HEK293T (cell line): ENCODE results near the gene CHCHD10.

Experiments
- CTCF ChIA-PET: fragments of 350-600 bp; formaldehyde crosslinking; extraction: SDS; loops from one replicate; lab custom pipeline; 2021; ENCODE audit warnings: antibody characterized with exemption, inconsistent platforms; lab: Yijun Ruan, JAX
- POLR2A ChIA-PET: fragments of 350-600 bp; formaldehyde crosslinking; extraction: SDS; loops from one replicate; lab custom pipeline; 2020; ENCODE audit warnings: antibody characterized with exemption, inconsistent platforms; lab: Yijun Ruan, JAX
- DNase-seq: peaks from one replicate; pipeline ENCODE4 v3.0.0; 2012; ENCODE audit warnings: mixed read lengths; ENCODE audit errors: extremely low spot score
- ARNT ChIP-seq: fragments of 450-650 bp; IDR thresholded peaks from 2 replicates; pipeline ENCODE4 v1.6.1; 2017; ENCODE audit warnings: mild to moderate bottlenecking
- BHLHE40 ChIP-seq: fragments of 450-650 bp; IDR thresholded peaks from 2 replicates; pipeline ENCODE4 v1.6.1; 2016; ENCODE audit warnings: mild to moderate bottlenecking, moderate library complexity, borderline replicate concordance
- CTBP1 ChIP-seq: fragments of 450-650 bp; IDR thresholded peaks from 2 replicates; pipeline ENCODE4 v1.6.1; 2016; ENCODE audit warnings: borderline replicate concordance
- ELF4 ChIP-seq: fragments of 450-650 bp; IDR thresholded peaks from 2 replicates; pipeline ENCODE4 v1.6.1; 2017; ENCODE audit warnings: antibody characterized with exemption
- FOXA1 ChIP-seq: fragments of 450-650 bp; IDR thresholded peaks from 2 replicates; pipeline ENCODE4 v1.6.1; 2016; ENCODE audit warnings: mild to moderate bottlenecking
- FOXK2 ChIP-seq: fragments of 450-650 bp; IDR thresholded peaks from 2 replicates; pipeline ENCODE4 v1.6.1; 2016; ENCODE audit warnings: mild to moderate bottlenecking
- FOXM1 ChIP-seq: fragments of 450-650 bp; IDR thresholded peaks from 2 replicates; pipeline ENCODE4 v1.6.1; 2017; ENCODE audit warnings: mild to moderate bottlenecking, borderline replicate concordance
- HDGF ChIP-seq: fragments of 450-650 bp; IDR thresholded peaks from 2 replicates; pipeline ENCODE4 v1.6.1; 2017; ENCODE audit warnings: antibody characterized with exemption, borderline replicate concordance
- L3MBTL2 ChIP-seq: fragments of 450-650 bp; conservative IDR thresholded peaks from 2 replicates; pipeline ENCODE4 v1.6.1; 2016; ENCODE audit warnings: mild to moderate bottlenecking
- LEF1 ChIP-seq: fragments of 450-650 bp; IDR thresholded peaks from 2 replicates; pipeline ENCODE4 v1.6.1; 2017; ENCODE audit warnings: mild to moderate bottlenecking, borderline replicate concordance
- NFRKB ChIP-seq: fragments of 450-650 bp; IDR thresholded peaks from 2 replicates; pipeline ENCODE4 v1.6.1; 2016; ENCODE audit warnings: mild to moderate bottlenecking, moderate library complexity
- PKNOX1 ChIP-seq: fragments of 450-650 bp; IDR thresholded peaks from 2 replicates; pipeline ENCODE4 v1.6.1; 2016
- SP1 ChIP-seq: fragments of 450-650 bp; IDR thresholded peaks from 2 replicates; pipeline ENCODE4 v1.6.1; 2017
- SUZ12 ChIP-seq: fragments of 450-650 bp; IDR thresholded peaks from 2 replicates; pipeline ENCODE4 v1.6.1; 2016; ENCODE audit warnings: mild to moderate bottlenecking
- TARDBP ChIP-seq: fragments of 450-650 bp; IDR thresholded peaks from 2 replicates; pipeline ENCODE4 v1.6.1; 2016
- ZNF384 ChIP-seq: fragments of 450-650 bp; IDR thresholded peaks from 2 replicates; pipeline ENCODE4 v1.6.1; 2016

Gene CHCHD10

DNA sequence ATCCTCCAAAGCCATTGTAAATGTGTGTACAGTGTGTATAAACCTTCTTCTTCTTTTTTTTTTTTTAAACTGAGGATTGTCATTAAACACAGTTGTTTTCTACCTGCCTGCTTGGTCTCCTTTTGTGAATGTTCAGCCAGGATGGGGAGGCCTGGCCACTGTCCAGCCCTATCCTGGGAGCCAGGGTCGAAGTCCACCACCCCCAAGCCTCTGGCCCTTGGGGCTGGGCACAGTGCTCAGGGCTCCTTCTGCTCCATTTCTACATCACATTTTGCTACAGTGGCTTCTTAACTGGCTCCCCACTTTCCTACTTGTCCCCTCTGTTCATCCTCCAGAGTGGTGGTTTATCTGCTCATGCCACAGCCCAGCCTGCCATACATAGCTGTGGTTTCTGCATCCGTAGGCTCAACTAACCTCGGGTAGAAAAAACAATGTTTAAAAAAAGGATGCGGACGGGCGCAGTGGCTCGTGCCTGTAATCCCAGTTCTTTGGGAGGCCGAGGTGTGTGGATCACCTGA lies 16.5 kb upstream of the CHCHD10 start:
- ChIA-PET CTCF (interaction anchor here (0.9 to 1.3 kb wide), 2 partner anchors 10 to 65 kb away, joined by 3 to 4 read pairs; no protein-coding TSS in a partner anchor), POLR2A (interaction anchor here (1.0 to 4.2 kb wide), 2 partner anchors 9 to 17 kb away, joined by 3 to 23 read pairs; no protein-coding TSS in a partner anchor)
- TF ChIP-seq L3MBTL2, result no peak
- no peak for TF ChIP-seq LEF1
- TF ChIP-seq FOXK2, result no peak
- TF ChIP-seq PKNOX1, result no peak
- TF ChIP-seq FOXM1, result no peak
- no peak for TF ChIP-seq NFRKB
- no peak for TF ChIP-seq ELF4
- no peak for TF ChIP-seq HDGF
- no peak for TF ChIP-seq ARNT
- no peak for TF ChIP-seq CTBP1
- no peak for TF ChIP-seq SP1
- no peak for TF ChIP-seq FOXA1
- TF ChIP-seq SUZ12, result no peak
- no peak for TF ChIP-seq TARDBP
- no peak for TF ChIP-seq BHLHE40
- TF ChIP-seq ZNF384, result no peak
- DNase-seq, result no peak

DNA sequence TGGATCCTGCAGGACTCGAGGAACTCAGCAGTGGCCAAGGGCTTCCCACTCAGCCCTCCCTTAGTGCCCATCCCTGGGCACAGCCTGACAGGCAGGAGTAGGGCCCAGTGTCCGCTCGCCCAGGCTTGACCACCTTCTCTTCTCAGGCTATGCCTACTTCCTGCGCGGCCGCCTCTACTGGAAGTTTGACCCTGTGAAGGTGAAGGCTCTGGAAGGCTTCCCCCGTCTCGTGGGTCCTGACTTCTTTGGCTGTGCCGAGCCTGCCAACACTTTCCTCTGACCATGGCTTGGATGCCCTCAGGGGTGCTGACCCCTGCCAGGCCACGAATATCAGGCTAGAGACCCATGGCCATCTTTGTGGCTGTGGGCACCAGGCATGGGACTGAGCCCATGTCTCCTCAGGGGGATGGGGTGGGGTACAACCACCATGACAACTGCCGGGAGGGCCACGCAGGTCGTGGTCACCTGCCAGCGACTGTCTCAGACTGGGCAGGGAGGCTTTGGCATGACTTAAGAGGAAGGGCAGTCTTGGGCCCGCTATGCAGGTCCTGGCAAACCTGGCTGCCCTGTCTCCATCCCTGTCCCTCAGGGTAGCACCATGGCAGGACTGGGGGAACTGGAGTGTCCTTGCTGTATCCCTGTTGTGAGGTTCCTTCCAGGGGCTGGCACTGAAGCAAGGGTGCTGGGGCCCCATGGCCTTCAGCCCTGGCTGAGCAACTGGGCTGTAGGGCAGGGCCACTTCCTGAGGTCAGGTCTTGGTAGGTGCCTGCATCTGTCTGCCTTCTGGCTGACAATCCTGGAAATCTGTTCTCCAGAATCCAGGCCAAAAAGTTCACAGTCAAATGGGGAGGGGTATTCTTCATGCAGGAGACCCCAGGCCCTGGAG lies 15.7 kb upstream of the CHCHD10 start:
- TF ChIP-seq HDGF, result no peak
- TF ChIP-seq TARDBP, result no peak
- TF ChIP-seq FOXM1, result no peak
- TF ChIP-seq FOXK2, result no peak
- no peak for TF ChIP-seq SUZ12
- no peak for TF ChIP-seq ZNF384
- TF ChIP-seq BHLHE40, result no peak
- TF ChIP-seq PKNOX1, result no peak
- no peak for TF ChIP-seq SP1
- no peak for TF ChIP-seq LEF1
- TF ChIP-seq L3MBTL2, result no peak
- TF ChIP-seq ARNT, result no peak
- no peak for TF ChIP-seq NFRKB
- TF ChIP-seq FOXA1, result no peak
- DNase-seq, result no peak
- POLR2A ChIA-PET, result interaction anchor here (4.2 kb wide), 1 partner anchor 8 kb away, joined by 23 read pairs; no protein-coding TSS in a partner anchor
- CTCF ChIA-PET, result no interaction called here

- CTCF ChIA-PET, result no interaction called here
- POLR2A ChIA-PET, result no interaction called here
- TF ChIP-seq SUZ12, result no peak
- TF ChIP-seq TARDBP, result no peak
- DNase-seq, result no peak
These were observed 14.9 kb upstream of the CHCHD10 start for GRCh38 chr22:23782703-23783102.

- DNase-seq, result no peak
- no peak for TF ChIP-seq LEF1
- TF ChIP-seq L3MBTL2, result no peak
- TF ChIP-seq SP1, result no peak
- no peak for TF ChIP-seq HDGF
- no peak for TF ChIP-seq BHLHE40
- no peak for TF ChIP-seq FOXA1
- no peak for TF ChIP-seq ARNT
- no peak for TF ChIP-seq ZNF384
- TF ChIP-seq TARDBP, result no peak
- no peak for TF ChIP-seq SUZ12
- no peak for TF ChIP-seq CTBP1
- no peak for TF ChIP-seq NFRKB
- TF ChIP-seq ELF4, result no peak
- no peak for TF ChIP-seq PKNOX1
- no peak for TF ChIP-seq FOXM1
- ChIA-PET CTCF (no interaction called here), POLR2A (interaction anchor here (0.9 kb wide), 1 partner anchor 76 kb away, joined by 3 read pairs; the partner anchor contains the start of gene SLC2A11)
These were observed 14.5 kb upstream of the CHCHD10 start for GRCh38 chr22:23782252-23782651.

- no peak for DNase-seq
- ChIA-PET CTCF (interaction anchor here (1.1 kb wide), 1 partner anchor 68 kb away, joined by 3 read pairs; no protein-coding TSS in a partner anchor), POLR2A (interaction anchor here (0.9 kb wide), 1 partner anchor 76 kb away, joined by 3 read pairs; the partner anchor contains the start of gene SLC2A11)
- TF ChIP-seq LEF1 (no peak), CTBP1 (no peak), TARDBP (no peak), FOXM1 (no peak), BHLHE40 (no peak), NFRKB (no peak)
These were observed 13.9 kb upstream of the CHCHD10 start for GRCh38 chr22:23781511-23782183.

DNA sequence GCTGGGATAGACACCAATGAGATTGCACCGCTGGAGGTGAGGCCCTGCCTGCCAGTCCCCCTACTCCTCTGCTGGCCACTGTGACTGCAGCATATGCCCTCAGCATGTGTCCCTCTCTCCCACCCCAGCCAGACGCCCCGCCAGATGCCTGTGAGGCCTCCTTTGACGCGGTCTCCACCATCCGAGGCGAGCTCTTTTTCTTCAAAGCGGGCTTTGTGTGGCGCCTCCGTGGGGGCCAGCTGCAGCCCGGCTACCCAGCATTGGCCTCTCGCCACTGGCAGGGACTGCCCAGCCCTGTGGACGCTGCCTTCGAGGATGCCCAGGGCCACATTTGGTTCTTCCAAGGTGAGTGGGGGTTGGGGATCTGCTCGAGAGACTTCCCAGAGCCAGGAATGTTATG lies 13.3 kb upstream of the CHCHD10 start:
- no peak for DNase-seq
- no peak for TF ChIP-seq CTBP1
- no peak for TF ChIP-seq L3MBTL2
- no peak for TF ChIP-seq ELF4
- TF ChIP-seq LEF1, result no peak
- no peak for TF ChIP-seq FOXM1
- TF ChIP-seq FOXK2, result no peak
- no peak for TF ChIP-seq HDGF
- TF ChIP-seq ARNT, result no peak
- no peak for TF ChIP-seq NFRKB
- no peak for TF ChIP-seq SP1
- ChIA-PET CTCF (interaction anchor here (1.1 kb wide), 1 partner anchor 69 kb away, joined by 3 read pairs; no protein-coding TSS in a partner anchor), POLR2A (interaction anchor here (1.0 kb wide), 1 partner anchor 64 kb away, joined by 3 read pairs; no protein-coding TSS in a partner anchor)
